Subcutaneous abdominal adipose tissue (tissue), 5 donors: ENCODE measurements around the gene ZNF490.
"Not testable (repeated sequence)": the region's sequence is repeated elsewhere in the genome, so short reads cannot be mapped to it uniquely, and the experiment has no call there.

Experiments
- H3K27ac ChIP-seq: one replicate; pipeline ENCODE4 v1.7.0; 2013; ENCODE audit warnings: low read depth, mild to moderate bottlenecking, inconsistent platforms, low read length, moderate library complexity
- H3K27me3 ChIP-seq, 5 donors: one replicate each; pipeline ENCODE4 v1.7.0; 2013; ENCODE audit warnings: low read length in 5 of 5, inconsistent platforms in 1 of 5; ENCODE audit not compliant: control insufficient read depth in 5 of 5, insufficient read depth in 4 of 5
- H3K36me3 ChIP-seq, 5 donors: one replicate each; pipeline ENCODE4 v1.7.0; 2013; ENCODE audit warnings: low read length in 5 of 5; ENCODE audit not compliant: control insufficient read depth in 5 of 5, insufficient read depth in 5 of 5
- H3K4me1 ChIP-seq, 5 donors: one replicate each; pipeline ENCODE4 v1.7.0; 2013; ENCODE audit warnings: low read length in 5 of 5, mild to moderate bottlenecking in 3 of 5, moderate library complexity in 1 of 5; ENCODE audit not compliant: control insufficient read depth in 5 of 5, insufficient read depth in 5 of 5
- H3K4me3 ChIP-seq, 5 donors: one replicate each; pipeline ENCODE4 v1.7.0; 2013; ENCODE audit warnings: low read length in 5 of 5, low read depth in 1 of 5
- H3K9ac ChIP-seq, 5 donors: one replicate each; pipeline ENCODE4 v1.7.0; 2013; ENCODE audit warnings: low read length in 5 of 5, mild to moderate bottlenecking in 4 of 5, moderate library complexity in 3 of 5
- H3K9me3 ChIP-seq, 5 donors: one replicate each; pipeline ENCODE4 v1.7.0; 2013; ENCODE audit warnings: low read length in 5 of 5; ENCODE audit not compliant: control insufficient read depth in 5 of 5
- donor health status: healthy.
- donor health status: healthy.
- donor health status: healthy.
- donor health status: healthy.
- donor health status: healthy.

The ZNF490 gene

GRCh38 chr19:12646551-12646950 is 35.9 kb upstream of the ZNF490 start:
- Histone ChIP-seq H3K4me1 (peaks cover 3 to 12% (median 11%) of the 10 kb centered on the region in 5 donors), H3K27ac (no peak overlapping the region), H3K27me3 (no peaks in the 10 kb centered on the region), H3K9me3 (no peaks in the 10 kb centered on the region), H3K4me3 (no peak overlapping the region), H3K9ac (no peak overlapping the region), H3K36me3 (peaks cover 0 to 10% (median under 1%) of the 10 kb centered on the region in 5 donors)

- peaks cover 5 to 21% (median 19%) of the 10 kb centered on the region in 5 donors for H3K4me1 ChIP-seq
- H3K27me3 ChIP-seq, H3K9me3 ChIP-seq, H3K27ac ChIP-seq, H3K36me3 ChIP-seq, H3K4me3 ChIP-seq, H3K9ac ChIP-seq: not testable (repeated sequence)
Observed at GRCh38 chr19:12643716-12644115, 33.1 kb upstream of the ZNF490 start.

- H3K9me3 ChIP-seq: no peaks in the 10 kb centered on the region
Observed at GRCh38 chr19:12642506-12642905, 31.9 kb upstream of the ZNF490 start.

GRCh38 chr19:12641456-12641855 is 30.8 kb upstream of the ZNF490 start:
- Histone ChIP-seq H3K4me3 (no peak overlapping the region), H3K36me3 (peaks cover 0 to 3% (median 0%) of the 10 kb centered on the region in 5 donors), H3K27me3 (no peaks in the 10 kb centered on the region), H3K4me1 (peaks cover 2 to 10% (median 8%) of the 10 kb centered on the region in 5 donors), H3K9me3 (no peaks in the 10 kb centered on the region), H3K9ac (no peak overlapping the region), H3K27ac (no peak overlapping the region)

More at GRCh38 chr19:12642506-12642905, 31.9 kb upstream of the ZNF490 start:
- no peaks in the 10 kb centered on the region for H3K27me3 ChIP-seq
- H3K4me3 ChIP-seq: no peak overlapping the region
- peaks cover 0 to 3% (median 0%) of the 10 kb centered on the region in 5 donors for H3K36me3 ChIP-seq
- no peak overlapping the region for H3K9ac ChIP-seq
- H3K4me1 ChIP-seq: peaks cover 2 to 10% (median 8%) of the 10 kb centered on the region in 5 donors
- H3K27ac ChIP-seq: no peak overlapping the region

- Histone ChIP-seq H3K4me1 (peaks cover 2 to 10% (median 8%) of the 10 kb centered on the region in 5 donors), H3K27me3 (no peaks in the 10 kb centered on the region), H3K4me3 (peak overlapping the region; percentile 19 to 62 (median 48)), H3K36me3 (peaks cover 0 to 3% (median 0%) of the 10 kb centered on the region in 5 donors), H3K9me3 (no peaks in the 10 kb centered on the region), H3K9ac (peak overlapping the region in 3 of 5 donors; percentile 39 to 71 (median 64)), H3K27ac (no peak overlapping the region)
Observed at GRCh38 chr19:12639901-12640613, 29.4 kb upstream of the ZNF490 start.

- Histone ChIP-seq H3K9me3 (no peaks in the 10 kb centered on the region), H3K4me1 (peaks cover 2 to 10% (median 8%) of the 10 kb centered on the region in 5 donors), H3K9ac (no peak overlapping the region), H3K4me3 (no peak overlapping the region), H3K27ac (no peak overlapping the region), H3K27me3 (no peaks in the 10 kb centered on the region), H3K36me3 (no peaks in the 10 kb centered on the region)
Observed at GRCh38 chr19:12638611-12639182, 28.1 kb upstream of the ZNF490 start.

GRCh38 chr19:12636631-12637030 is 26.0 kb upstream of the ZNF490 start:
- no peak overlapping the region for H3K27ac ChIP-seq
- H3K9me3 ChIP-seq: no peaks in the 10 kb centered on the region
- no peaks in the 10 kb centered on the region for H3K27me3 ChIP-seq
- peaks cover 2 to 10% (median 8%) of the 10 kb centered on the region in 5 donors for H3K4me1 ChIP-seq
- H3K36me3 ChIP-seq: peaks cover 0 to 3% (median 0%) of the 10 kb centered on the region in 5 donors
- H3K4me3 ChIP-seq: no peak overlapping the region
- H3K9ac ChIP-seq: no peak overlapping the region

GRCh38 chr19:12629215-12629614 is 18.6 kb upstream of the ZNF490 start:
- Histone ChIP-seq H3K36me3 (peaks cover 25 to 63% (median 44%) of the 10 kb centered on the region in 5 donors), H3K9ac (no peak overlapping the region), H3K4me1 (peaks cover 0 to 2% (median 0%) of the 10 kb centered on the region in 5 donors), H3K27me3 (no peaks in the 10 kb centered on the region), H3K4me3 (no peak overlapping the region), H3K9me3 (peaks cover 11 to 24% (median 14%) of the 10 kb centered on the region in 5 donors), H3K27ac (no peak overlapping the region)

GRCh38 chr19:12628040-12629022 is 17.7 kb upstream of the ZNF490 start:
- Histone ChIP-seq H3K9ac (no peak overlapping the region), H3K4me3 (peak overlapping the region in 4 of 5 donors; percentile 9 to 36 (median 18)), H3K27me3 (no peaks in the 10 kb centered on the region), H3K36me3 (peaks cover 26 to 69% (median 47%) of the 10 kb centered on the region in 5 donors), H3K9me3 (peaks cover 11 to 24% (median 14%) of the 10 kb centered on the region in 5 donors), H3K27ac (no peak overlapping the region), H3K4me1 (peaks cover 0 to 2% (median 0%) of the 10 kb centered on the region in 5 donors)
